CD4-positive, alpha-beta T cell treated with Interleukin-6 at 100 ng/mL for 8 hours (primary cell): ENCODE measurements around the gene MAP9.
"Not testable (repeated sequence)": the region's sequence is repeated elsewhere in the genome, so short reads cannot be mapped to it uniquely, and the experiment has no call there.

ENCODE experiments used
- DNase-seq: peaks from one replicate; pipeline ENCODE4 v3.0.0-alpha.2; 2020; ENCODE audit warnings: mixed read lengths, low spot score

The MAP9 gene

DNA sequence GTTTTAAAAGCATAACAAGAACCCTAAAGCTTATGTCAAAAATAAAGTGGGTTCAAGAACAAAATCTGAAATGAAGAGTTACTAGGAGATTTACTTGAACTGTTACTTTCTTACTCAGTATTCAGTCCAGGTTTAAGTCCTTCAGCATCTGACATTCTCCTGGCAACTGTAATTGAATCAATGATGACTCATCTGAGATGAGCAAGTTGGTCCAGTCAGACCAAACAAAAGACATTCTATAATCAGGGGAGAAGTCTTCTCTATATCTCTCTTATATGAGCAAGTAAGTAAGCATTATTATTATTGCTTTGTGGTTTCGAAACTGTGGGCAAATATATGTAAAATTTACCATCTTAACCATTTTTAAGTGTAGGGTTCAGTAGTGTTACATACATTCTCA, 34.6 kb downstream of the MAP9 start:
- no peak for DNase-seq

GRCh38 chr4:155339999-155340398, 36.8 kb downstream of the MAP9 start:
- no peak for DNase-seq

GRCh38 chr4:155339588-155339987, 37.2 kb downstream of the MAP9 start:
- no peak for DNase-seq

GRCh38 chr4:155338196-155338595, 38.6 kb downstream of the MAP9 start:
- DNase-seq: no peak

DNA sequence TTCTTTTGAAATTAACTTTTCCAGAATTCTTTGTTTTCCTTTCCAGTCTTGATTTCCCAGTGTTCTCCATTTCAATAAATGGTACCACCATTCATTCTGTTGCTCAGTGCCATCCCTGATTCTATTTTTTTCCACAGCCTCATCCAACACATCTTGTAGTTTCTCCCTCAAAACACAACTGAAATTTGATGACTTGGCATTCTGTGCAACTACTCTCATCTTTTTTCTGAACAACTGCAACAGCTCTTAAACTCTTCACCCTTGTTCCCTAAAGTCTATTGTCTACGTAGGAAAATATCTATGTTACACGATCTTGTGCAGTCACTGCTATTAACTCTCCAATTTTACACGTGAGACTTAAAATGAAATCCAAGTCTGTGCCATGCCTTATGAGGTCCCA, 40.5 kb downstream of the MAP9 start:
- DNase-seq: no peak

GRCh38 chr4:155331478-155331877, 45.3 kb downstream of the MAP9 start:
- DNase-seq: no peak

DNA sequence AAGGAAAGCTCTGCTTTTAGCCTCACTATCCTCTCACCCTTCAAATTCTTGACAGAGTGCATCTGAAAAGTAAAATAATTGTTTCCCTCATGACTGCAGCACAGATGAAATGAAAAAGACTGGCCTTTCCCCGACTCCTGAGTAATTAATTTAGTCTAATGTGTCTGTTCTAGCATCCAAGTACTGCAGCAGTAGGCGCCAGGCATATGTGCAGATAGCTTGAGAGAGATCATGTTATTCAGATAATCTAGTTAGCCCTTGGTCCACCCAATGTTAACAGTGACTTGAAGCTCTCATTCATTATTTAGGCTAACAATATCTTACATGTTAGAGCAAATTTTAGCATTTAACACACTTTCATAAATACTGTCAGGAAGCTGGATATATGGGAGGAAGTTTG, 54.0 kb downstream of the MAP9 start:
- DNase-seq: no peak

DNA sequence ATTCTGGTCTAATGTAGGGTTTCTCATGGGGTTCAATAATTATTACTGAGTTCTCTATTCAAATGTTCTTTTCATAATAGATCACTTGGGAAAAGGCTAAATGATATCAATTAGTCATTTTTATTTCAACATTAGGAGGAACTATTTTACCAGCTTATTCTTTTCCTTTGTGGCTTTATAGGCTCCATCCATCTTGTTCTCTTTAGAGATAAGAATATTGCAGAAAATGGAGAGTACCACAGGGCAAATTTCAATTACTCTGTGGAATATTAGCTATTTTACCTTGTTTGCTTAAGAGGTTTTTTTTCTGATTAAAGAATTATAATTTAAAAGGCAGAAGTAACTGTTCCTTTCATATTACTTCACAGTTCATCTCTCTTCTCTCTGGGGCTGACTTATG, 55.8 kb downstream of the MAP9 start:
- DNase-seq: no peak

- DNase-seq: no peak
Measured at GRCh38 chr4:155319516-155319915, 57.2 kb downstream of the MAP9 start.

- DNase-seq: not testable (repeated sequence)
Measured at GRCh38 chr4:155312027-155312426, 64.7 kb downstream of the MAP9 start.

GRCh38 chr4:155307731-155308277, 69.0 kb downstream of the MAP9 start:
- DNase-seq: no peak

DNA sequence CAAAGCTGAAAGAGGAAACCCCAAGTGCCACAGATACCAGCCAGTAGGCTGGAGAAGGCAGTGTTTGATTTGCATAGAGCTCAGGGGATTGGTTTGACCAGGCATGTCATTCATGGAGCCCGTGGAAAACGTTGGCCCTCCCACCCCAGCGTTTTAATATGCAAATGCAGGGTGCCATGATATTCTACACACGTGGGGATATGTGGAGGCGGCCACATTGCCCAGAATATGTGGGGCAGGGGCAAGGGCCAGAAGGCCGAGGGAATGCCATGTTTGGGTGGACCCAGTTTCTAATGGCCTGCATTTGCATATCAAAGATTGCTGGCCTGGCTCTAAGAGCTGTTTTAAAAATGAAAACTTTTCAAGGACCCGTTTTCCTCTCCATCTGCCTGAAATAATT, 71.1 kb downstream of the MAP9 start:
- no peak for DNase-seq

DNA sequence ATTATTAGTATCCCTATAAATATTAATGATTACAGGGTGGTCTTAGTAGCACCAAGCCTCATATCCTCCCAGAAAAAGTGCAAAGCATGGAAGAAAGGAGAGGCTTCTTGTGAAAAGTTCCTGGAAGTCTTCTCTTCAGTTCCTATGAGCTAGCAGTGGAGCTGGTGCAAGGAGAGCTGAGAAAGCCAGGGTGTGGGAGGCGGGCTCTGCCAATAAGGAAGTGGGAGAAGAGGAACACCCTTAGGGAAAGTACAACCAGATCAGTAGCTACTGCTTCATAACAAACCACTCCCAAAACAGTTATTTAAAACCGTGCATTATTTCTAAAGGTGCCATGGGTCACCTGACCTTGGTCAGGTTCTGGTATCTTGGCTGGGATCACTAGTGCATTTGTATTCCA, 72.4 kb downstream of the MAP9 start:
- DNase-seq: no peak

GRCh38 chr4:155299103-155299502, 77.7 kb downstream of the MAP9 start:
- no peak for DNase-seq
